OCI-LY7 (cell line): ENCODE data around the gene TRABD2B. TPM values are rescaled to one million over a fixed set of nuclear protein-coding genes. Genes with fewer than 3 reads are reported as not detected.

Experiments used
- BruUV-seq: library from RNA; stranded (reverse); fragments of 400-500 nt; replicated peaks from 2 replicates; lab custom pipeline; 2021; lab: Mats Ljungman, UMichigan
- CTCF ChIA-PET: fragments of 300-600 bp; sonication (Branson Sonifier 250); formaldehyde crosslinking; loops from one replicate; lab custom pipeline; 2022; ENCODE audit warnings: antibody characterized with exemption; ENCODE audit not compliant: unreplicated experiment; lab: Charles Lee
- POLR2A ChIA-PET: fragments of 300-600 bp; sonication (Branson Sonifier 250); formaldehyde crosslinking; loops from one replicate; lab custom pipeline; 2022; ENCODE audit warnings: antibody characterized with exemption; lab: Charles Lee
- DNase-seq: peaks from one replicate; pipeline ENCODE4 v3.0.0-alpha.2; 2015; ENCODE audit warnings: low spot score
- H2AFZ ChIP-seq: fragments of 200-600 bp; sonication (generic), shearing (Covaris generic); 2 replicates; pipeline ENCODE4 v1.6.1; 2014; ENCODE audit warnings: mild to moderate bottlenecking, antibody characterized with exemption, low read length, moderate library complexity
- H3K27ac ChIP-seq: fragments of 200-600 bp; sonication (generic); 2 replicates; pipeline ENCODE4 v1.5.1; 2014; ENCODE audit warnings: mixed run types, low read depth, mild to moderate bottlenecking, moderate library complexity, low read length, inconsistent platforms; ENCODE audit not compliant: poor library complexity, severe bottlenecking
- H3K36me3 ChIP-seq: fragments of 200-600 bp; sonication (generic); 2 replicates; pipeline ENCODE4 v1.6.1; 2014; ENCODE audit warnings: mild to moderate bottlenecking, antibody characterized with exemption, low read length, moderate library complexity, mixed read lengths; ENCODE audit not compliant: insufficient read depth
- H3K4me1 ChIP-seq: fragments of 200-600 bp; sonication (generic); 2 replicates; pipeline ENCODE4 v1.5.1; 2014; ENCODE audit warnings: mild to moderate bottlenecking, low read length; ENCODE audit not compliant: insufficient read depth, poor library complexity, severe bottlenecking
- H3K4me2 ChIP-seq: fragments of 200-600 bp; sonication (generic); 2 replicates; pipeline ENCODE4 v1.6.1; 2014; ENCODE audit warnings: mild to moderate bottlenecking, low read length
- H3K4me3 ChIP-seq: fragments of 200-600 bp; sonication (generic); 2 replicates; pipeline ENCODE4 v1.5.1; 2014; ENCODE audit warnings: mild to moderate bottlenecking, low read depth, low read length; ENCODE audit not compliant: poor library complexity, severe bottlenecking
- H3K79me2 ChIP-seq: fragments of 200-600 bp; sonication (generic); 2 replicates; pipeline ENCODE4 v1.6.1; 2016; ENCODE audit warnings: low read depth, mild to moderate bottlenecking, low read length, moderate library complexity, mixed read lengths; ENCODE audit not compliant: insufficient read depth
- H3K9me2 ChIP-seq: fragments of 200-600 bp; sonication (generic); 2 replicates; pipeline ENCODE4 v1.6.1; 2016; ENCODE audit warnings: mild to moderate bottlenecking, low read length, mixed read lengths; ENCODE audit not compliant: insufficient read depth
- H3K9me3 ChIP-seq: fragments of 200-600 bp; sonication (generic); 2 replicates; pipeline ENCODE4 v1.6.1; 2014; ENCODE audit warnings: mild to moderate bottlenecking, mixed run types, low read length, mixed read lengths
- H4K20me1 ChIP-seq: fragments of 200-600 bp; sonication (generic); 2 replicates; pipeline ENCODE4 v1.6.1; 2014; ENCODE audit warnings: mild to moderate bottlenecking, antibody characterized with exemption, low read length, moderate library complexity, mixed read lengths; ENCODE audit not compliant: insufficient read depth
- EZH2phosphoT487 ChIP-seq: fragments of 200-600 bp; sonication (generic); IDR thresholded peaks from 2 replicates; pipeline ENCODE4 v1.6.1; 2018; ENCODE audit warnings: low read depth, borderline replicate concordance, mild to moderate bottlenecking, mixed run types, antibody characterized with exemption, low read length, moderate library complexity, mixed read lengths
- intact Hi-C: fragments of 100-400 bp; cut with micrococcal nuclease; formaldehyde crosslinking; loops from one replicate; pipeline ENCODE4 v1.10.0; 2022; ENCODE audit not compliant: unreplicated experiment
- total RNA-seq, 2 experiments: library from RNA; depleted of rRNA in 1 of 2; stranded (reverse); fragments of >200 nt in 1 of 2; shearing (Covaris generic) in 1 of 2; gene quantifications; 2 replicates each; pipeline ENCODE4 v1.2.3, GENCODE V29; 2014 to 2022
- TF ChIP-seq, protein P1 (sequence below): fragments of 200-600 bp; sonication (generic); conservative IDR thresholded peaks from 2 replicates; pipeline ENCODE4 v1.5.1; 2014; ENCODE audit warnings: mild to moderate bottlenecking, antibody characterized with exemption, low read length, moderate library complexity, mixed read lengths

TRABD2B gene
- total RNA-seq, 2 experiments from 2014 or later: not detected

DNA sequence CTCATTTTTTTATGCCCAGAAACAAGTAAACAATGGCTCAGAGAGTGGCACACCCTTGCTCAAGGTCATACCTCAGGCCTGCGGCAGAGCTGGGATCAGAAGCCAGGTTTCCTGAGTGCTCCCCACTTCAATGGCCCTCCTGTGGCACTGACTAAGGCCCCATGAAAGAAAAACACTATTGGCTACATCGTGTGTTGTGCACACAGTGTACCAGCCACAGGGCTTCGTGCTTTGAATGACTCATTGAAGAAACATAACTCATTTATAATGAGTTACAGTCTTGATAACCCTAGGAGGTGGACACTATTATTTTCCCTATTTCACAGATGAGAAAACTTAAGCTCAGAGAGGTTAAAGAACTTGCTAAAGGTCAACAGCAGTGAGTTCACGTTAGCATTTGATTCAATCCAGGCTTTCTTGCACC, 91.2 kb downstream of the TRABD2B start:
- DNase-seq: no peak
- intact Hi-C loops: no loop called here
- no peak for TF ChIP-seq EZH2phosphoT487
- TF ChIP-seq, protein P1, sequence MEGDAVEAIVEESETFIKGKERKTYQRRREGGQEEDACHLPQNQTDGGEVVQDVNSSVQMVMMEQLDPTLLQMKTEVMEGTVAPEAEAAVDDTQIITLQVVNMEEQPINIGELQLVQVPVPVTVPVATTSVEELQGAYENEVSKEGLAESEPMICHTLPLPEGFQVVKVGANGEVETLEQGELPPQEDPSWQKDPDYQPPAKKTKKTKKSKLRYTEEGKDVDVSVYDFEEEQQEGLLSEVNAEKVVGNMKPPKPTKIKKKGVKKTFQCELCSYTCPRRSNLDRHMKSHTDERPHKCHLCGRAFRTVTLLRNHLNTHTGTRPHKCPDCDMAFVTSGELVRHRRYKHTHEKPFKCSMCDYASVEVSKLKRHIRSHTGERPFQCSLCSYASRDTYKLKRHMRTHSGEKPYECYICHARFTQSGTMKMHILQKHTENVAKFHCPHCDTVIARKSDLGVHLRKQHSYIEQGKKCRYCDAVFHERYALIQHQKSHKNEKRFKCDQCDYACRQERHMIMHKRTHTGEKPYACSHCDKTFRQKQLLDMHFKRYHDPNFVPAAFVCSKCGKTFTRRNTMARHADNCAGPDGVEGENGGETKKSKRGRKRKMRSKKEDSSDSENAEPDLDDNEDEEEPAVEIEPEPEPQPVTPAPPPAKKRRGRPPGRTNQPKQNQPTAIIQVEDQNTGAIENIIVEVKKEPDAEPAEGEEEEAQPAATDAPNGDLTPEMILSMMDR: no peak
- no peak overlapping the region for H3K4me3 ChIP-seq
- no peaks in the 10 kb centered on the region for H3K9me2 ChIP-seq
- no peak overlapping the region for H2AFZ ChIP-seq
- no TSS peak for BruUV-seq
- H3K4me1 ChIP-seq: no peaks in the 10 kb centered on the region
- no peaks in the 10 kb centered on the region for H3K36me3 ChIP-seq
- ChIA-PET POLR2A (no interaction called here), CTCF (no interaction called here)
- no peaks in the 10 kb centered on the region for H3K9me3 ChIP-seq
- H3K79me2 ChIP-seq: no peaks in the 10 kb centered on the region
- no peaks in the 10 kb centered on the region for H4K20me1 ChIP-seq
- H3K27ac ChIP-seq: no peak overlapping the region
- H3K4me2 ChIP-seq: no peak overlapping the region

DNA sequence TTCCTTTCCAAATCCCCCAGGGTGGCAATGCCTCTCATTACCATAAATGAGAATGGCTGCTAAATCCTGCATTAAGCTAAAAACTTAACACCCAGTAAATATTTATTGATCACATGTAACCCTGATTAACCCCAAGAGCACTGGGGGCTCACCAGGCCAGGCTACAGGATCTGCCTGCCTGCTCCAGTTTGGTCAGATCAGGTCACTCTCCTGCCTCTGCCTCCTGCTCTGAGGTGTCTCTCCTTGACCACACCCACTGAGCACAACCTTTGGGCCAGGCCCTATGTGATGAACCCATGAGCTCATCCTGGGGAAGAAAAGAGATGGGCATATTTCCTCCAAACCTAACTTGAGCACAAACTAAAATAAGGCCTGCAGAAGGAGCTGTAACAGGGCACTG, 93.5 kb downstream of the TRABD2B start:
- Histone ChIP-seq H3K79me2 (no peaks in the 10 kb centered on the region), H3K4me2 (no peak overlapping the region), H3K9me3 (no peaks in the 10 kb centered on the region), H3K4me3 (no peak overlapping the region), H3K36me3 (no peaks in the 10 kb centered on the region), H3K9me2 (no peaks in the 10 kb centered on the region), H3K27ac (no peak overlapping the region), H2AFZ (no peak overlapping the region), H4K20me1 (no peaks in the 10 kb centered on the region), H3K4me1 (no peaks in the 10 kb centered on the region)
- ChIA-PET CTCF (no interaction called here), POLR2A (no interaction called here)
- TF ChIP-seq EZH2phosphoT487: no peak
- TF ChIP-seq, protein P1: no peak
- intact Hi-C loops: no loop called here
- no peak for DNase-seq
- BruUV-seq: no TSS peak

DNA sequence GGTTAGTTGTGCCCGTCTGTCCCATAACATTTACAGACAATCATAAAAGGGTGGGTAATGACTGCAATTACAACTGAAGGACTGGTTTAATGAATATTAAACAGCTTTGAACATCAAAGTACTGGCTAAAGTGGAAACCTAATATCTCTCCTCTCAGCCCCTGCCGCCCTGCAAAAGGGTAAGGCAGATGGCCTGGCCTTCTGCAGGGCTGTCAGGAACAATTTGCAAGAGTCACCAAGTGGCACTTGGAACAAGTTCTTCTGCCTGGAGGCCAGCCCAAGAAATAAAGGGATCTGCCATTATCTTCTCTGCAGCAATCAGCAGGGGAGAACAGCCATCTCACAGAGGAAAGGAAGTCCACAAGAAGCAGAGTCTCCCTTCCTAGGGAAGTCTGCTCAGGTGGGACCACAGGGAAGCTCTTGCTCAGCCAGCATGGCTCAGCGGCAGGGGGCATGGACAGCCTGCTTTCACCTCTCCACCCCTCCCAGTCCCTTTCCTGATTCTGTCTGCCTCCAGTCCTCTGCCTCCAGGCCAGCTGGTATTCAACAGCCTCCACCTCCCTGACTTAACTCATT, 96.1 kb downstream of the TRABD2B start:
- H3K79me2 ChIP-seq: no peaks in the 10 kb centered on the region
- H3K9me2 ChIP-seq: no peaks in the 10 kb centered on the region
- no peak overlapping the region for H3K27ac ChIP-seq
- H3K4me1 ChIP-seq: no peaks in the 10 kb centered on the region
- H4K20me1 ChIP-seq: no peaks in the 10 kb centered on the region
- H3K4me2 ChIP-seq: no peak overlapping the region
- ChIA-PET POLR2A (no interaction called here), CTCF (no interaction called here)
- H3K36me3 ChIP-seq: no peaks in the 10 kb centered on the region
- intact Hi-C loops: no loop called here
- H3K9me3 ChIP-seq: no peaks in the 10 kb centered on the region
- H3K4me3 ChIP-seq: no peak overlapping the region
- no peak for DNase-seq
- TF ChIP-seq EZH2phosphoT487: no peak
- TF ChIP-seq, protein P1: no peak
- no peak overlapping the region for H2AFZ ChIP-seq
- BruUV-seq: no TSS peak
